Fibroblast of peridontal ligament (primary cell): ENCODE results near the gene RCE1.

Experiments
- DNase-seq: peaks from one replicate; pipeline ENCODE4 v3.0.0-alpha.2; 2010; ENCODE audit errors: extremely low read depth

RCE1 gene

DNA sequence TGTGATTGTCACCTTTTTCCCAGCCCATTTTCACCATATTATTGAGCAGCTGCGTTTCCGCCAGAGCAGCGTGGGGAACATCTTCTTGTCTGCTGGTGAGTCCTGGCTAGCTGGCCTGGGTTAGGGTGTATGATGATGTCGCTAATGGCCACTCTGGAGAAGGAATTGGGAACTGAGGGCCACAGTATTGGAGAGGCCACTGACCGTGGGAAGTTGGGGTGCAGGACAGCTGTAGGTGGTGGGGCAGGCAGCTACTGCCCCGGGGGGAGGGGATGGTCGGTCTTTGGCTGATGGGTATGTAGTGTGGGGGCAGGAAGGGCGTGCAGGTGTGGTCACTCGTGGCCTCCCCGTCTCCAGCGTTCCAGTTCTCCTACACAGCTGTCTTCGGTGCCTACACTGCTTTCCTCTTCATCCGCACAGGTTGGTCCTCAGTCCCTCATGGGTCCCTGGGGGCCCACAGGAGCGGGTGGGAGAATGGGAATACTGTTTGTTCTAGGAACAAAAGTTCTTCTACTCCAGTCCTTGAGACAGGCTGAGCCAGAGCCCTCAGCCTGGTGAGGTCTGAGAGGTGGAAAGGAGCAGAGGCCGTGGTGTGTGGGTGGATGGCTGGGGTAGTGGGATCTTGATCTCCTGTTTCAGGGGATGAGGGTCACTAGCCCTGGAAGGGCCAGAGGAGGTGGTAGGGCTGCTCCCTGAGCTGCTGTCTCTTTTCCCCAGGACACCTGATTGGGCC lies 2.1 kb downstream of the RCE1 start:
- DNase-seq = no peak

DNA sequence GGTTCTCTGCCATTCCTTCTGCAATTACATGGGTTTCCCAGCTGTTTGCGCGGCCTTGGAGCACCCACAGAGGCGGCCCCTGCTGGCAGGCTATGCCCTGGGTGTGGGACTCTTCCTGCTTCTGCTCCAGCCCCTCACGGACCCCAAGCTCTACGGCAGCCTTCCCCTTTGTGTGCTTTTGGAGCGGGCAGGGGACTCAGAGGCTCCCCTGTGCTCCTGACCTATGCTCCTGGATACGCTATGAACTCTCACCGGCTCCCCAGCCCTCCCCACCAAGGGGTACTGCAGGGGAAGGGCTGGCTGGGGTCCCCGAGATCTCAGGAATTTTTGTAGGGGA lies 2.6 kb downstream of the RCE1 start:
- no peak for DNase-seq

DNA sequence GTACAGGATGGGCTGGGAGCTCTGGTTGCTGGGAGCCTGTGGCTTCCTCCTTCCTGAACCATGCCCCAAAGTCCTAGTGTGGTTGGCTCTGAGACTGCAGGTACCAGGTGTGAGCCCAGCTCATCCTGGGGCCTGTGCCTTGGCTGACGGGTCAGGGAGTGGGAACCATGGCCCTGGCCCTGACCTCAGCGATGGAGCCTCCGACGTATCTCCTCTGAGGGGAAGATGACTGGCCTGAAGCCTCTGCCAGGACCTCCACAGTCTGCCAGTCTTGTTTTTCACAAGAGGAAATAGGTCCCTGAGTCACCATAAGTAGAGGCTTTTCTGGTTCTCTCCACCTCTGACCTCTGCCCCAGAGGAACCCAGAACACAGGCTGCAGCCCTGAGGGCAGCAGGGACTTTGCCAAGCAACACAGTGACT lies 3.4 kb downstream of the RCE1 start:
- no peak for DNase-seq

DNA sequence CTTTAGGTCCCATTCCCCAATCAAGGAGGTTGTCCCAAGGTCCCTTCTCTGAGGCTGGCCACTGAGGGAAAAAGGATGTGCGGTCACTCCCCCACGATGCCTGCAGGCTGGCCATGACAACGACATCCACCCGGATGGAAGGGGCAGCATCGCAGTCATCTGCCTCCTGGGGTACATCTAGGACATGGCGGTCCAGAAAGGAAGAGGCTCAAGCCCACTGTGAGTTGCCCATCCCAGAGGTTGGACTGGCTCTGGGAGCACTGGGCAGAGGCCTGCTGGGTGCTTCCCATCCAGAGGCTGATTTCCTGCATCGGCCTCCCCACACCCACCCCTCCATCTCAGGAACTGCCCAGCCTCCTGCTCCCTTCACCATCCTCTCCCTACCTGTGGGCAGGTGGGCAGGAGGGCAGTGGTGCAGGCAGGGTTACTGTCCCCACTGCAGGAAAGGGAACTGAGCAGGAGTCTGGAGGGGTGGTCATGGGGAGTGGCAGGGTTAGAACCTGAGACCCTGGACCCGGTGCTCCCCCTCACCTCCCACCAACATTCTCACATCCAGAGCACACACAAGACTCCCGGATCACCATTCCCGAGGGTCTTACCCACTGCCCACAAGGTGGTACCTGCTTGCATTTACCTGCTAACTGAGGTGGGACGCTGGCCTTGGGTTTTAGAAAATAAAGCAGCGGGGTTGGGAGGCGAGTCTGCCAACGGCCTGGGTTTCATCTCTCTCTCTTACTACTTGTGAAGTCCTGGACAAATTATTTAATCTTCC lies 4.4 kb downstream of the RCE1 start:
- DNase-seq = no peak

DNA sequence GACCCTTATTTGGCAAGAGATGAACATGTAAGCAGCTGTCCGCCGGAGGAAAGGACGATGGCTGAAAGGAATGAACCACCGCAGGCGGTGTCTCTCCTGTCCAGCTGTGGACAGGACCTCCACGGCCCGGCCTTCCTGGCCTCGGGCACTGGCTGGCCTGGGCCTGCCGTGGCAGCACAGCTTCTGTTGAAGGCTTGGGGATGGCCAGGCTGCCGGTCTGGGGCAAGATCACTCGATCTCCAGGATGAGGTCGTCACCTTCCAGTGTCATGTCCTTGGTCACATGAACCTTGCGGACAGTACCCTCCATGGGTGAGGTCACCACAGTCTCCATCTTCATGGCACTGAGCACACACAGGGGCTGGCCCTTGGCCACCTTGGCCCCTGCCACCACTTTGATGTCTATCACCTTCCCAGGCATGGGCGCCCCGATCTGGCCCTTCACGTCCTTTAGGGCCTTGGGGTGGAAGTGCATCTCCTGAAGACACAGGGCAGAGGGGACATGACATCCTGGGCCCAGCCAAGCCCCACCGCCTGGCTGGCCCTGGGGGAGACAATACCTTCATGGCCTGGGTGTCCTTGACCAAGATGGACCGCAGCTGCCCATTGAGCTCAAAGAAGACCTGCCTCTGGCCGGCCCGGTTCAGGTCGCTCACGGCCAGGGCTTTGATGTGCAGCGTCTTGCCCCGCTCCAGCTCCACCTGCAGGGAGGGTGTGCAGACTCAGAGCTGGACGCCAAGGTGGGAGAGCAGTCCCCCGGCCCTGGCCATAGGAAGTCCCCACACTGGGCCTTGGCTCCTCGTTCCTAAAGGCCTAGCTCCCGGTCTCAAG lies 5.6 kb downstream of the RCE1 start:
- DNase-seq = no peak

DNA sequence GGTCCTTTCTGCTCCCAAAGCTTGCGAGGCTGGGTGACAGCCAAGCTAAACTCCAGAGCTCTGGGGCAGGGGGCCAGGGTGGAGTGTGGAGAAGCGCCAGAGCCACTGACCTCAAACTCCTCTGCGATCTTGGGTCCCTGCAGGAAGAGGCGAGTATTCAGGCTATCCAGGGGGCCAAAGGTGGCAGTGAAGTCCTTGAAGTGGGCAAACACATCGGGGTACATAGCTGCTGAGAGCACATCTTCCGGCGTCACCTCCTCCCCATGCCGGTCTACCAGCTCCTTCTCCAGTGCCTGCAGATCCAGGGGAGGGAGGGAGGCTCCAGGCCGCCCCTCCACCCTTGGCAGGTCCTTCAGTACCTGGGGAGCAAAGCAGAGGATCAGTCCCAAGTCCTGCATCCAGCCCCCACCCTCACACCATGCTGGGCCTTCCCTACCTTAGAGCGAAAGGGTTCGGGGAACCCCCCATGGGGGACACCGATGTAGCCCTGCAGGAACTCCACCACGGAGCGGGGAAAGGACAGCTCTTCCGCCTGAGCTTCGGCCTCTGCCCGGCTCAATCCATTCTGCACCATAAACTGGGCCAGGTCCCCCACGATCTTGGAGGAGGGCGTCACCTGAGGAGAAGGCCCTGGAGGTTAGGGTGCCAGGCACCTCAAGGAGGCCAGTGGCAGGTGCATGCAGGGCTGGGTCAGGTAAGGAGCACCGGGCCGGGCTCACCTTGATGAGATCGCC lies 6.4 kb downstream of the RCE1 start:
- DNase-seq = no peak

DNA sequence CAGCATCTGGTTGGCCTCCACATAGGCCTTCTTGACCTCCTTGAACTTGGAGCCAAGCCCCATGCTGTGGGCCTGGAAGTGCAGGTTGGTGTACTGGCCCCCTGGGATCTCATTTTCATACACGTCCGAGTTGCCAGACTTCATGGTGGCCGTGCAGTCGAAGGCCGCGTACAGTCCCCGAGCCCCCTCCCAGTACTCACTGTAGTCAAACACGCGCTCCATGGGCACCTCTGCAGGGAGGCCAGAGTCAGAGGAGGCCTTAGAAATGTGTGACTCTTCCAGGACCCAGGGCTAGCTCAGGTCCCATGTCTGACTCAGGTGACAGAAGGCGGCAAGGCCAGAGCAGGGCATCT lies 7.0 kb downstream of the RCE1 start:
- DNase-seq = no peak

DNA sequence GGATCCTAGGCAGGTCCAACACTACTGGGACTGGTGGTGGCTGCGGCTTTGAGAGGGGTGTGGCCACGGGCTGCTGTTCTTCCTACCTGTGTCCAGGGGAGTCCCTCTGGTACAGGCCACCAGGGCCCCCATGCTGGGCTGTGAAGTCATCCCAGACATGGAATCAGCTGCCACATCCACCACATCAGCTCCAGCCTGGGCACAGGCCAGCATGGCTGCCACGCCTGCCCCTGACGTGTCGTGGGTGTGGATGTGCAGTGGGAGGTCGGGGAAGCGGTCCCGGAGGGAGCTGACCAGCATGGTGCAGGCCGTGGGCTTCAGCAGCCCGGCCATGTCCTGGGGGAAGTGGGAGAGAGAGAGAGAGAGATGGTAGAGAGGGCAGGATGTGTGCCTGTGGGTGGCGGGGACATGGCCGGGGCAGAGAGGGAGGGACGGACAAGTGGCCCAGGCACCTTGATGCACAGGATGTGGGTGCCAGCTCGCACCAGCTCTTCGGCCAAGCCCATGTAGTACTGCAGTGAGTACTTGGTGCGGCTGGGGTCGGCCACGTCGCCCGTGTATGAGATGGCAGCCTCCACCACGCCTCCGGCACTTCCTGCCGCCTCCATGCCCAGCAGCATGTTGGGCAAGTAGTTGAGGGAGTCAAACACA lies 7.5 kb downstream of the RCE1 start:
- DNase-seq = no peak

DNA sequence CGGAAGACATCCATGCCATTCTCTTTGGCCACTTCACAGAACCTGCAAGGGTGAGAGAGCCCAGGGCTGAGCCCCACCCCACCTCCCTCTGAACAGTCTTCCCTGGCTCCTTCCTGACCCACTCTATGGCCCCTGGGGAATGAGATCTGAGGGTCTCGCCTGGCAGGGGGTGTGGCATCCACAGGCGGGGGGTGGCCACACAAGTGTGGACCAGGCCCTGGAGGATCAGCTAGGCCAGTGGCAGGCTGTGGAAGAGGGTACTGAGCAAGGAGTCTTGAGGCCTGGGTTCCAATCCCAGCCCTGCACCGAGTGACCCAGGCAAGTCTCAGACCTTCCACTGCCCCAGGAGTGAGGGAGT lies 8.0 kb downstream of the RCE1 start:
- no peak for DNase-seq

DNA sequence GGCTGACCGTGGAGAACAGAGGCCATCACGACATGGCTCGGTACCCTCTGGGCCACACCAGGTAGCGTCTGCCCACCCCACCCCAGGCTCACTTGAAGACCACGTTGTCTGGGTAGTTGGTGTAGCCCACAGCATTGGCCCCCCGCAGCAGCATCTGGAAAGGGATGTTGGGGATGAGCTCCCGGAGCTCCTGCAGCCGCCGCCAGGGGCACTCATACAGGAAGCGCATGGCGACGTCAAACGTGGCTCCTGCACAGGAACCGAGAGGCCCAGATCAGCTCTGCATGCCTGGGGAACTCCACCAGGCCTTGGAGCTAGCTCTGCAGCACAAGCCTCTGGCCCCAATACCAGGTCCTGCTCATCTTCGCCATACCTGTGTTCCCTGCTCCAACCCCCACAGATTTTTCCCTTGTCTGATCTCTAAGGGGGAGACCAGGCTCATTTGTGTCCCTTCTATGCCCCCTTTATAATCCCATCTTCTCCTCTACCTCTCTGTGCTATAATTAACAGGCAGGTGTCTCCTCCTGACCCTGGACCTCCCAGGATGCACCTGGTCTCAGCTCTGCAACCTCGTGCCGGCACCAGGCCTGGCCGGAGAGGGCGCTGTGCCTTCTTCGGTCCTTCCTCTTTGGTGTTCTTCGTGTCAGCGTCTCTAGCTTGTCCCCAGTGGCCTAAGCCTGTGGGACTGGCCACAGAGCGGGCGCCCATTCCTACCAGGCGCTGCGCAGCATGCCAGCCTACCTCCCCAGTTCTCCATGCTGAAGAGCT lies 8.6 kb downstream of the RCE1 start:
- DNase-seq = no peak

DNA sequence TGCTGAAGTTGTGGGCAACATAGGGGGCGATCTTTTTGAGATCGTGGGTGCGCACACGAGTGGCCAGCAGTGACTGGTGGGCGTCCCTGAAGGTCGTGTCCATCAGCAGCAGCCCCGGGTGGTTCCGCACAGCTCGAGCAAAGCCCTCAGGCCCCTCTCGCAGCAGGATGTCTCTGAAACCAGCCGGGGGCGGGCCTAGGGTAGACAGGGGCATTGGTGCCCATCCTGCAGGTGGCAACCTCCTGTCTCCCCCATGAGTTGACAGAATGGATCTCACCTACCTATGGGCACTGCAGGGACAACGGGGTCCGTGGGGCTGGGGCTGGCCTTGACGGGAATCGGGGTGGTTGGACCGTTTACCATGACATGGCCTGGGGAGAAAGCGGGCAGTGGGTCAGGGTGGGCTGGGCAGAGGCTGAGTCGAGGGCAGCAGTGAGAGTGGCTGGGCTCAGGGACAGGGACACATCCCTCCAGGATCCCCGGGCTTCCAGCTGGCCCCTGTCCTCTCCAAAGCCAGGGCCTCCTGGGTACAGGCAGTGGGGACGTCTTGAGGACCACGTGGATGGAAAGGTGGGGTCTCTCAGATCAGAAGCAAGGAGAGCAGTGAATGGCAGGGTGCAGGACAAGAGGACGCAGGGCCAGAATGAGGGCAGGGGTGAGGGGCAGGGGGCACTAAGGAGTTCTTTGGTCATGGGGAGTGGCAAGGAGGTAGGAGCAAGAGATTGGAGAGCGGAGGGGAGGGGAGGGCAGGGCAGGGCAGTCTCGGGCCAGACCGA lies 9.4 kb downstream of the RCE1 start:
- no peak for DNase-seq

DNA sequence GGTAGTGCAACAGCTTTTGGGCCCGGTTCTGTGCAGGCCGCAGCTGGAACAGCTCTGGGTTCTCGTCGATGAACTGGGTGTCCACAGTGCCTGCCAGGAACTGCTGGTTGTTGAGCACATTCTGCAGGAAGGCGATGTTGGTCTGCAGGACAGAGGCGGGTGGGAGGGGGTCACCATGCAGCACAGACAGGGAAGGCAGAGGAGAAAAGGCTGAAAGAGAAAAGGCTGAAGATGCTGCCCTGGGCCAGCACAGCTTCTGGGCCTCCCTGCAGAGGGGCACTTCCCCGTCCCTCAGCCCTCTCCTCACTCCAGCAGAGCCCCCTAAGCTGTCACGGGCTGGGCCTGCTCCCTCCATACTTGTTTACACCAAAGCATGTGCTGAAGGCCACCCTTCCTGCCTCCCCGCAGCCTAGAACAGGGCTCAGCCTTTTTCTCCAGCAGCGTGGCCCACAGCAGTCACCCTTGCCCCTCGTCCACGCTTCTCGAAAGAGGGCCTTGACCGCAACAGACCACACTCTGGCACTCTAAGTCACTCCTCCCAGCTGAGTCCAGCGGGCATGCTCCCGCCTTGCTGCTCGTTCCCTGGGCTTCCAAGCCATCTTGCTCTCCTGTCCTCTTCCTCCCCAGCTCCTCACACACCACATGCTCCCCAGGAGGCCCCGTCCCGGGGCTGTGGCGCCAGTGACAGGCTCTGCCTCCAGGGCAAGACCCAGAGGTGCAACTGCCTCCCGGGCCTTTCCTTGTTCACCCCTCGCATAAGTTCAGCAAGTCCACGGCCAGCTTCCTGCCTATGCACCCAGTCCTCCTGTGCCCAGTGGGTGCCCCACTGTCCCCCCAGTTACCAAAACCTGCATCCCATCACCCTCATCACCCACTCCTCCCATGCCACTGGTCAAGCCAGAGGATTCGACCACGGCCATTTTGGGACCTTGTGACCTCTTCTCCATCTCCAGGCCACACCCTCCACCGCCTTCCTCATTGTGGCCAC lies 10.3 kb downstream of the RCE1 start:
- no peak for DNase-seq

DNA sequence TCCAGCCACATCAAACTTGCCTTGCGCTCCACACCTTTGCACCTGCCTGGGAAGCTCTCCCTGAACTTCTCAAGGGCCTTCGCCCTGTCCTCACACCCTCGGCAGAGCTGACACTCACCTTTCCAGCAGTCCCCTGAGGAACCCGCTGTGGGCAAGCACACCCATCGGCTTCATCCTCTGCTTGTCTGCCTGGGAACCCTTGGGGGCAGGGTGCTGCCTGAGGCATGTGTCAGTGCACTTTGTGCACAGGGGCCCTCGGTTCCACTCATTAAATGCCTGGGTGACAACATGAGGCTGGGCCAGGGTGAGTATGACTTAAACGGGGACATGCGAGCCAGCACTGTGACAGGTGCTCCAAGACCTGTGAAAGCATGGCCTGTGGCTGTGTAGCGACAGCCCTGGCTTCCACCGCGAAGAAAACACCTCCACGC lies 11.0 kb downstream of the RCE1 start:
- no peak for DNase-seq

DNA sequence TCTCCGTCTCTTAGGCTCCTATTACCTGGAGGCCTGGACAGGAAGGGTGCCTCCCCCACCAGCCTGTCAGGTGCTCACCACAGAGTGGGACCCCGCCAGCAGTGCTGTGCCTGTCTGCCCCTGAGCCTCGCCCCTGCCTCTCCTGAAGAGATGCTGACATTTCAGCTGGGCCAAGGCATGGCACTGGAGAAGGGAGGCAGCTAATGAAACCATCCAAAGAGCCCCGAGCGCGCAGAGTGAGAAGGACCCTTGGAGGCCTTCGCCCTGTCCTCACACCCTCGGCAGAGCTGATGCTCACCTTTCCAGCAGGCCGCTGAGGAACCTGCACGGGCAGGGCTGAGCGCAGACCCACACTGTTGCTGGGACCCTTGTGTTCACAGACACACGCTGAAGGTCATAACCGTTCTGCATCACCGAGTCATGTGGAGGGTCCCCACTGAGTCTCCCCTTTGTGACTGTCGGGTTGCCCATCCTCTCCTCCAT lies 11.5 kb downstream of the RCE1 start:
- no peak for DNase-seq

DNA sequence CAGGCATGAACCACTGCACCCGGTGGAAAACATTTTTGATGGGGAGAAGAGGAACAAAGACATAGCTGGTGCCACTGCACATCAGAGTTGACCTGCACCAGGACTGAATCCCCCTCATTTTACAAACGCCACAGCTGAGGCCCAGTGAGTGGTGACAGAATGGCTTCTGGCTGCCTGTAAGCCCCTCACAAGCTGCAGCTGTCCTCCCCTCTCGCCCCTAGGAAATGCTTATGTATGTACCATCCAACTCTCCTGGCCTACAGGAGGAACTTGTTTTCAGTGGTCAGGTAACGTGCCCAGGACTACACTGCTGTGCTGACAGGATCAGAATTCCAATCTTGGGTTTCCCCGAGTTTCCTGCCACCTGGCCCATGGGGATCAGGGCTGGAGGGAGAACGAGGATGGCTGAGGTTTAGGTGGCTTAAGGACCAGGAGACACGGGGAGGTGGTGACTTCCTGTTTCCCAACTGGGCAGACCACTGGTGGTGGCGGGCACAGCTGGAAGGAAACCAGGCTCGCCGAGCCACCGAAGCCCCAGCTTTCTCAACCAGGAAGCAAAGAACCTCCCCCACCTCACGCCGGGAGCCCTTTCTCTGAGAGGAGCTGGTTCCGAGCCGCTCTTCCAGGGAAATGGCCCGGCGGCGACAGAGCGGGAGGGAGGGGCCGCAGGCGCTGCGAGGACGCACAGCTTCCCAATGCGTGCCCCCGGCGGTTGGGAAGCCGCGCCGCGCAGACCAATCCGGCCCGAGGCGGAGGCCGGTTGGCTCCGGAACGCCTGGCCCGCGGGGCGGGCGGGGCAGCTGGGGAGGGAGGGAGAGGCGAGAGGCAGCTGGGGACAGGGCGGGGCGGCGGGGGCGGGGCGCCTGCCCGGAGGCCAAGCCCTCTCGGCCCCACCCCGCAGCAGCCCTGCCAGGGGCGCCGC lies 12.6 kb downstream of the RCE1 start:
- peak; percentile 80 for DNase-seq

DNA sequence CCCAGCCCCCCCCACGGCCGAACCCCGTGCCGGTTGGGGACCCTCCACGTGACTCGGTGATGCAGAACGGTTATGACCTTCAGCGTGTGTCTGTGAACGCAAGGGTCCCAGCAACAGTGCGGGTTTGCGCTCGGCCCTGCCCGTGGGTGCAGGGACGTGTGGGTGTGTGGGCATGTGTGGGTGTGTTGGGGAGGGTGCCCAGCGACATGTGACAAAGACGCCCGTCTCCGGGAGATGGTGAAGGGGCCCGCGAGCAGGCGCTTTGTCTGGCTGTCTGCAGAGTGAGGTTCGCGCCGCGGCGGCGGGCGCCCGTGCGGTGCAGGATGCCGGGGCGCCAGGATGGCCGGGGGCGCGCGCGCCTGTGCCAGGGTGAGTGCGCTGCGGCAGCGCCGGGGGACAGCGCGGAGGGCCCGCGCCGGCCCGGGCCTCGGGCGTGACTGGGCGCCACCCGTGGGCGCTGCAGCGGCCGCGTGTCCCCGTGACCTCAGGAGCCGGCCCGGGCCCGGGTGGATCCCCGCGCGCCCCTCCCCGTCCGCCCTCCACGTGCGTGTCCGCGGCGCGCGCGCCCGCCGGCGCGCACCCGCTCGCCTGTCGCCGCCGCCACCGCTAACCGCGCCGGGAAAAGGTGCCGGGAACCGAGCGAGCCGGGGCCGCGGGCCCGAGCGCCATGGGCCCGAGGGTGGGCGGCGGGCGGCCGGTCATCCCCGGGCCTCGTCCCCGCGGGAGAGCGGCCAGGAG lies 13.4 kb downstream of the RCE1 start, which contains the start of gene LRFN4:
LRFN4 (plus strand) TSS at position 569 of the 738 bp plus-strand sequence. CDS start 681 bp downstream, outside the sequence.
- no peak for DNase-seq
